SK-N-SH (cell line): ENCODE data around the gene TMEM161A. TPM values are rescaled to one million over a fixed set of nuclear protein-coding genes. Genes with fewer than 3 reads are reported as not detected.

Experiments
- CTCF ChIA-PET: fragments of 300-600, 350-600 bp; formaldehyde crosslinking; extraction: SDS; loops from one replicate; lab custom pipeline; 2021; lab: Yijun Ruan, JAX
- POLR2A ChIA-PET: fragments of 350-600 bp; sonication (Branson Sonifier 250); formaldehyde crosslinking; extraction: SDS; loops from one replicate; lab custom pipeline; 2020; ENCODE audit warnings: antibody characterized with exemption, inconsistent platforms; lab: Yijun Ruan, JAX
- DNase-seq: peaks from one replicate; pipeline ENCODE4 v3.0.0; 2012
- H2AFZ ChIP-seq: fragments of 200-600 bp; sonication (generic); 2 replicates; pipeline ENCODE4 v1.8.1; 2016; ENCODE audit warnings: antibody characterized with exemption, mild to moderate bottlenecking, low read depth
- H3F3A ChIP-seq: fragments of 200-600 bp; sonication (generic); replicated peaks from 2 replicates; pipeline ENCODE3; 2016; ENCODE audit warnings: antibody characterized with exemption, mild to moderate bottlenecking; ENCODE audit not compliant: insufficient read depth
- H3K27ac ChIP-seq, 2 experiments: fragments of 200-500 bp in 1 of 2; fragments of 200-600 bp in 1 of 2; sonication (Bioruptor generic) in 1 of 2; sonication (generic), shearing (Covaris generic) in 1 of 2; 2 replicates each; pipeline versions ENCODE4 v1.5.1 to v1.6.1; 2014 to 2016; ENCODE audit warnings: low read depth in 2 of 2, inconsistent platforms in 1 of 2, low read length in 1 of 2, mild to moderate bottlenecking in 1 of 2, mixed read lengths in 1 of 2
- H3K27me3 ChIP-seq: fragments of 200-600 bp; sonication (generic), shearing (Covaris generic); 2 replicates; pipeline ENCODE4 v1.6.1; 2016; ENCODE audit warnings: mixed run types; ENCODE audit not compliant: insufficient read depth
- H3K36me3 ChIP-seq, 2 experiments: fragments of 200-500 bp in 1 of 2; fragments of 200-600 bp in 1 of 2; sonication (Bioruptor generic) in 1 of 2; sonication (generic) in 1 of 2; replicated peaks in 1 of 2; 2 replicates each; pipeline versions ENCODE3 to v1.5.1; 2014 to 2016; ENCODE audit warnings: low read length in 1 of 2, mild to moderate bottlenecking in 1 of 2; ENCODE audit not compliant: insufficient read depth in 2 of 2, control insufficient read depth in 1 of 2
- H3K4me1 ChIP-seq, 2 experiments: fragments of 200-500 bp in 1 of 2; fragments of 200-600 bp in 1 of 2; sonication (Bioruptor generic) in 1 of 2; sonication (generic), shearing (Covaris generic) in 1 of 2; 2 replicates each; pipeline versions ENCODE4 v1.5.1 to v1.6.1; 2014 to 2016; ENCODE audit warnings: low read depth in 1 of 2, low read length in 1 of 2, mixed run types in 1 of 2; ENCODE audit not compliant: insufficient read depth in 2 of 2, control insufficient read depth in 1 of 2
- H3K4me2 ChIP-seq: fragments of 200-600 bp; sonication (generic), shearing (Covaris generic); 2 replicates; pipeline ENCODE4 v1.6.1; 2017; ENCODE audit warnings: mixed run types
- H3K4me3 ChIP-seq, 2 experiments: fragments of 200-500 bp in 1 of 2; fragments of 200-600 bp in 1 of 2; sonication (Bioruptor generic) in 1 of 2; sonication (generic), shearing (Covaris generic) in 1 of 2; 2 replicates each; pipeline versions ENCODE4 v1.5.1 to v1.8.1; 2014 to 2016; ENCODE audit warnings: low read depth in 2 of 2, inconsistent platforms in 1 of 2, low read length in 1 of 2, mild to moderate bottlenecking in 1 of 2, mixed read lengths in 1 of 2, moderate library complexity in 1 of 2
- H3K79me2 ChIP-seq: fragments of 200-600 bp; sonication (generic); 2 replicates; pipeline ENCODE4 v1.8.1; 2017; ENCODE audit warnings: mild to moderate bottlenecking; ENCODE audit not compliant: insufficient read depth
- H3K9ac ChIP-seq: fragments of 200-600 bp; sonication (generic); 2 replicates; pipeline ENCODE4 v1.6.1; 2017; ENCODE audit warnings: mixed run types
- H3K9me2 ChIP-seq: fragments of 200-600 bp; sonication (generic); 2 replicates; pipeline ENCODE4 v1.6.1; 2017; ENCODE audit warnings: mixed run types
- H3K9me3 ChIP-seq: fragments of 200-600 bp; sonication (generic); 2 replicates; pipeline ENCODE4 v1.6.1; 2017; ENCODE audit warnings: mixed run types, mild to moderate bottlenecking, moderate library complexity
- H4K20me1 ChIP-seq: fragments of 200-600 bp; sonication (generic); 2 replicates; pipeline ENCODE4 v1.6.1; 2017; ENCODE audit warnings: mild to moderate bottlenecking, mixed run types; ENCODE audit not compliant: insufficient read depth
- CHD2 ChIP-seq: fragments of 150-350 bp; IDR thresholded peaks from 2 replicates; pipeline ENCODE4 v1.6.1; 2018; ENCODE audit warnings: low read length; ENCODE audit not compliant: partially characterized antibody
- EZH2phosphoT487 ChIP-seq: fragments of 200-600 bp; sonication (generic); IDR thresholded peaks from 2 replicates; pipeline ENCODE4 v1.6.1; 2017; ENCODE audit warnings: low read depth, mixed run types, mild to moderate bottlenecking, antibody characterized with exemption, moderate library complexity, borderline replicate concordance
- FOSL2 ChIP-seq: IDR thresholded peaks from 2 replicates; pipeline ENCODE4 v1.4.0; 2012; ENCODE audit warnings: low read depth, mild to moderate bottlenecking, moderate library complexity, borderline replicate concordance
- JUND ChIP-seq: IDR thresholded peaks from 2 replicates; pipeline ENCODE4 v1.4.0; 2012
- MEF2A ChIP-seq: IDR thresholded peaks from 2 replicates; pipeline ENCODE4 v1.4.0; 2012; ENCODE audit warnings: low read depth, borderline replicate concordance
- MXI1 ChIP-seq: IDR thresholded peaks from 2 replicates; pipeline ENCODE4 v1.6.1; 2012; ENCODE audit warnings: mild to moderate bottlenecking, low read depth, low read length, improper control_type of control experiment
- NFIC ChIP-seq: IDR thresholded peaks from 2 replicates; pipeline ENCODE4 v1.4.0; 2012; ENCODE audit warnings: borderline replicate concordance
- NRF1 ChIP-seq: IDR thresholded peaks from 2 replicates; pipeline ENCODE4 v1.6.1; 2012; ENCODE audit warnings: low read depth, mild to moderate bottlenecking, low read length
- RAD21 ChIP-seq: IDR thresholded peaks from 2 replicates; pipeline ENCODE4 v1.6.1; 2012; ENCODE audit warnings: mild to moderate bottlenecking, low read length
- RFX5 ChIP-seq: IDR thresholded peaks from 2 replicates; pipeline ENCODE4 v1.6.1; 2012; ENCODE audit warnings: mild to moderate bottlenecking, improper control_type of control experiment, low read length
- SIN3A ChIP-seq: IDR thresholded peaks from 2 replicates; pipeline ENCODE4 v1.6.1; 2012; ENCODE audit warnings: low read depth, mild to moderate bottlenecking, low read length, moderate library complexity, borderline replicate concordance
- SMC3 ChIP-seq: IDR thresholded peaks from 2 replicates; pipeline ENCODE4 v1.6.1; 2012; ENCODE audit warnings: low read depth, low read length, improper control_type of control experiment
- TAF1 ChIP-seq: IDR thresholded peaks from 2 replicates; pipeline ENCODE4 v1.6.1; 2012; ENCODE audit warnings: low read depth, mild to moderate bottlenecking, low read length, moderate library complexity, borderline replicate concordance
- YY1 ChIP-seq: IDR thresholded peaks from 2 replicates; pipeline ENCODE4 v1.4.0; 2012; ENCODE audit warnings: low read depth, mild to moderate bottlenecking
- WGBS: methylation state at CpG from one replicate; pipeline ENCODE4 v1.1.6; 2017; ENCODE audit warnings: low lambda C conversion rate; 5-methylcytosine and 5-hydroxymethylcytosine counted together
- polyA plus RNA-seq, 3 experiments: library from polyadenylated mRNA; depleted of rRNA; stranded (reverse); fragments of >200 nt; gene quantifications; 2 replicates each; pipeline ENCODE4 v1.2.3, GENCODE V29; 2012
- TF ChIP-seq, protein P1 (sequence below): IDR thresholded peaks from 2 replicates; pipeline ENCODE4 v1.4.0; 2012; ENCODE audit warnings: low read depth, borderline replicate concordance
- TF ChIP-seq, protein P2 (sequence below): IDR thresholded peaks from 2 replicates; pipeline ENCODE4; 2012
- TF ChIP-seq, protein P3 (sequence below): fragments of 200-600 bp; sonication (generic); IDR thresholded peaks from 2 replicates; pipeline ENCODE4 v1.6.1; 2017; ENCODE audit warnings: antibody characterized with exemption, mild to moderate bottlenecking, moderate library complexity

The TMEM161A gene
- polyA plus RNA-seq, 1 of the 3 experiments (the other 2 are of a cell fraction) = 39.3 TPM

DNA sequence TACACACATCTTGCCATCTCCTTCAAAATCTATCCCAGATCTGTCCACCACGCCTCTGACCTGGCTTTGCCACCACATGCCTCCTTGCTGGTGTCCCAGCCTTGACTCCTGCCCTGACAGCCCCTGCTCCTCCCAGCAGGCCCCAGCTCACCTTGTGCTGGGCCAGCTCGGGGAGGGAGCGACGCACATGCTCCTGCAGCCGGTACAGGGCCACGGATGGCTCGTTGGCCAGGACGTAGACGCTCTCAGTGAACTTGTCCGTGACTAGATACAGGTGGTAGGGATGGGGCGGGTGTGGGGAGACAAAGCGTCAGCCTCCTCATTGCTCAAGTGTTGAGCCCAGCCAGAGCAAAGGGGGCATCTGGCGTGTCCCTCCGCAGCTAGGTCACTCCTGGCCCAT lies 48.5 kb upstream of the TMEM161A start:
- no peak overlapping the region for H2AFZ ChIP-seq
- TF ChIP-seq NRF1 (no peak), RFX5 (no peak), CHD2 (no peak), EZH2phosphoT487 (no peak), SMC3 (no peak), MEF2A (no peak), MXI1 (no peak), RAD21 (no peak), FOSL2 (no peak), SIN3A (no peak), TAF1 (no peak), JUND (no peak), NFIC (no peak)
- TF ChIP-seq, protein P1, sequence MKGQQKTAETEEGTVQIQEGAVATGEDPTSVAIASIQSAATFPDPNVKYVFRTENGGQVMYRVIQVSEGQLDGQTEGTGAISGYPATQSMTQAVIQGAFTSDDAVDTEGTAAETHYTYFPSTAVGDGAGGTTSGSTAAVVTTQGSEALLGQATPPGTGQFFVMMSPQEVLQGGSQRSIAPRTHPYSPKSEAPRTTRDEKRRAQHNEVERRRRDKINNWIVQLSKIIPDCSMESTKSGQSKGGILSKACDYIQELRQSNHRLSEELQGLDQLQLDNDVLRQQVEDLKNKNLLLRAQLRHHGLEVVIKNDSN = no peak
- TF ChIP-seq, protein P2, sequence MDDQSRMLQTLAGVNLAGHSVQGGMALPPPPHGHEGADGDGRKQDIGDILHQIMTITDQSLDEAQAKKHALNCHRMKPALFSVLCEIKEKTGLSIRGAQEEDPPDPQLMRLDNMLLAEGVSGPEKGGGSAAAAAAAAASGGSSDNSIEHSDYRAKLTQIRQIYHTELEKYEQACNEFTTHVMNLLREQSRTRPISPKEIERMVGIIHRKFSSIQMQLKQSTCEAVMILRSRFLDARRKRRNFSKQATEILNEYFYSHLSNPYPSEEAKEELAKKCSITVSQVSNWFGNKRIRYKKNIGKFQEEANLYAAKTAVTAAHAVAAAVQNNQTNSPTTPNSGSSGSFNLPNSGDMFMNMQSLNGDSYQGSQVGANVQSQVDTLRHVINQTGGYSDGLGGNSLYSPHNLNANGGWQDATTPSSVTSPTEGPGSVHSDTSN = no peak
- DNase-seq = no peak
- no peaks in the 10 kb centered on the region for H3K9me2 ChIP-seq
- no peak overlapping the region for H3K4me3 ChIP-seq
- ChIA-PET POLR2A (no interaction called here), CTCF (interaction anchor here (1.0 to 5.5 kb wide), 5 partner anchors 12 to 304 kb away, joined by 3 to 27 read pairs (median 6); no protein-coding TSS in a partner anchor)
- no peak overlapping the region for H3K9ac ChIP-seq
- H3K36me3 ChIP-seq = peaks cover 0 to 8% of the 10 kb centered on the region in 2 experiments
- no peaks in the 10 kb centered on the region for H4K20me1 ChIP-seq
- no peak overlapping the region for H3K27ac ChIP-seq
- H3K4me1 ChIP-seq = peaks cover 8% of the 10 kb centered on the region in 2 experiments; a peak in 2 of 4 replicates
- peaks cover 40% of the 10 kb centered on the region for H3K79me2 ChIP-seq
- H3K9me3 ChIP-seq = no peaks in the 10 kb centered on the region
- H3K27me3 ChIP-seq = no peaks in the 10 kb centered on the region
- no peaks in the 10 kb centered on the region for H3F3A ChIP-seq
- H3K4me2 ChIP-seq = no peak overlapping the region
- 98% methylated on average over 13 of the region's 14 CpGs for WGBS

DNA sequence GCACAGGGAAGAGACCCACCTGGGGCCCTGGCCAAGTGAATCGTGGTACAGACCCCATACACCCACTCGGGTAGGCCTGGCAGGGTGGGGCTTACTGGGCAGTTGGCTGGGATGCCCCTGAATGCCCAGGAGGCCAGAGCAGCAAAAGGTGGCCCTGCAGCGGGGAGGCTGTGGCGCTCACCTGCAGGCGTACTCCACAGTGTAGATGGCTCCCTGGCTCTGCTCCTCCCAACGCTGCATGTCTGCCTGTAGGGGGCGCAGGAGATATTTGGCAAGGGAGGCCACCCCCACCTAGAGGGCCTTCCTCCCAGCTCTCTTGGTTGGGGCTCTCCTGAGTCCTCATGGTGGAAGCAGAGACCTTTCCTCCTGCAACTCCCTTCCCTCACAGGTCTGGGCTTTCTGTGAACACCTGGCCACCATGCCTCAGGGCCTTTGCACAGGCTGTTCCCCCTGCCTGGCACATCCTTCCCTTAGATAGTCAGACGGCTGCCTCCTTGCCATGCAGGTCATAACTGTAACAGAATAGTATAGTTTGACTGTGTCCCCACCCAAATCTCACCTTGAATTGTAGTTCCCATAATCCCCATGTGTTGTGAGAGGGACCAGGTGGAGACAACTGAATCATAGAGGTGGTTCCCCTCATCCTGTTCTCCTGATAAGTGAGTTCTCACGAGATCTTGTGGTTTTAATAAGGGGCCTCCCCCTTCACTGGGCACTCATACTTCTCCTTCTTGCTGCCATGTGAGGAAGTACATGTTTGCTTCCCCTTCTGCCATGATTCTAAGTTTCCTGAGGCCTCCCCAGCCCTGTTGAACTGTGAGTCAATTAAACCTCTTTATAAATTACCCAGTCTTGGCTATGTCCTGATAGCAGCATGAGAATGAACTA lies 47.8 kb upstream of the TMEM161A start:
- Histone ChIP-seq H3K4me3 (no peak overlapping the region; a peak in 1 of 4 replicates), H3K9me2 (no peaks in the 10 kb centered on the region), H2AFZ (no peak overlapping the region), H3K4me2 (no peak overlapping the region), H3F3A (no peaks in the 10 kb centered on the region), H3K4me1 (peaks cover 6 to 8% of the 10 kb centered on the region in 2 experiments; a peak in 2 of 4 replicates), H3K9me3 (no peaks in the 10 kb centered on the region), H3K27ac (no peak overlapping the region), H4K20me1 (no peaks in the 10 kb centered on the region), H3K27me3 (no peaks in the 10 kb centered on the region), H3K9ac (no peak overlapping the region), H3K36me3 (peaks cover 0 to 8% of the 10 kb centered on the region in 2 experiments), H3K79me2 (peaks cover 34% of the 10 kb centered on the region)
- POLR2A ChIA-PET = no interaction called here
- CTCF ChIA-PET = interaction anchor here (0.6 to 5.5 kb wide), 11 partner anchors 9 to 305 kb away, joined by 3 to 27 read pairs (median 4); no protein-coding TSS in a partner anchor
- DNase-seq = peak; percentile 83
- TF ChIP-seq, protein P3, sequence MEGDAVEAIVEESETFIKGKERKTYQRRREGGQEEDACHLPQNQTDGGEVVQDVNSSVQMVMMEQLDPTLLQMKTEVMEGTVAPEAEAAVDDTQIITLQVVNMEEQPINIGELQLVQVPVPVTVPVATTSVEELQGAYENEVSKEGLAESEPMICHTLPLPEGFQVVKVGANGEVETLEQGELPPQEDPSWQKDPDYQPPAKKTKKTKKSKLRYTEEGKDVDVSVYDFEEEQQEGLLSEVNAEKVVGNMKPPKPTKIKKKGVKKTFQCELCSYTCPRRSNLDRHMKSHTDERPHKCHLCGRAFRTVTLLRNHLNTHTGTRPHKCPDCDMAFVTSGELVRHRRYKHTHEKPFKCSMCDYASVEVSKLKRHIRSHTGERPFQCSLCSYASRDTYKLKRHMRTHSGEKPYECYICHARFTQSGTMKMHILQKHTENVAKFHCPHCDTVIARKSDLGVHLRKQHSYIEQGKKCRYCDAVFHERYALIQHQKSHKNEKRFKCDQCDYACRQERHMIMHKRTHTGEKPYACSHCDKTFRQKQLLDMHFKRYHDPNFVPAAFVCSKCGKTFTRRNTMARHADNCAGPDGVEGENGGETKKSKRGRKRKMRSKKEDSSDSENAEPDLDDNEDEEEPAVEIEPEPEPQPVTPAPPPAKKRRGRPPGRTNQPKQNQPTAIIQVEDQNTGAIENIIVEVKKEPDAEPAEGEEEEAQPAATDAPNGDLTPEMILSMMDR = peak; percentile 72
- TF ChIP-seq RAD21 (peak; percentile 67), SMC3 (peak; percentile 39), YY1 (no peak)
- WGBS = 68% methylated on average over 5 of the region's 9 CpGs
